ENCODE measurements around the gene LCE3A.

LCE3A gene

DNA sequence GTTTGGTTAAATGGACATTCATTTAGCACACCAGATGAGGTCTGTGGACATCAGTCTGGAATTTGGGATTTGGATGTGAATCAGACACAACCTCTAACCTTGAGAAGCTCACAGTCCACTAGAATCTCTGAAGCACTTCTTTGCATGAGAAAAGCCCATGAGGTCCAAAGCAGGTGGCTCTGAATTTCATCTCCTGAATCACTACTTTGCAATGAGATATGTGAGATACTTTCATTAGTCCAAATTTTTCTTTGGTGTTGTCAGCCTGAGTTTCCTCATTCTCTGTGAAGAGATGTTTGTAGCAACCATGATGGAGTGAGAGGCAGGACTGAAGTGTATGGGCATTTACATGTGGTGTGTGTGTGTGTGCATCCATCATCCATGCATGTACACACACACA, 23.8 kb upstream of the LCE3A start:
- TF ChIP-seq, protein P1, sequence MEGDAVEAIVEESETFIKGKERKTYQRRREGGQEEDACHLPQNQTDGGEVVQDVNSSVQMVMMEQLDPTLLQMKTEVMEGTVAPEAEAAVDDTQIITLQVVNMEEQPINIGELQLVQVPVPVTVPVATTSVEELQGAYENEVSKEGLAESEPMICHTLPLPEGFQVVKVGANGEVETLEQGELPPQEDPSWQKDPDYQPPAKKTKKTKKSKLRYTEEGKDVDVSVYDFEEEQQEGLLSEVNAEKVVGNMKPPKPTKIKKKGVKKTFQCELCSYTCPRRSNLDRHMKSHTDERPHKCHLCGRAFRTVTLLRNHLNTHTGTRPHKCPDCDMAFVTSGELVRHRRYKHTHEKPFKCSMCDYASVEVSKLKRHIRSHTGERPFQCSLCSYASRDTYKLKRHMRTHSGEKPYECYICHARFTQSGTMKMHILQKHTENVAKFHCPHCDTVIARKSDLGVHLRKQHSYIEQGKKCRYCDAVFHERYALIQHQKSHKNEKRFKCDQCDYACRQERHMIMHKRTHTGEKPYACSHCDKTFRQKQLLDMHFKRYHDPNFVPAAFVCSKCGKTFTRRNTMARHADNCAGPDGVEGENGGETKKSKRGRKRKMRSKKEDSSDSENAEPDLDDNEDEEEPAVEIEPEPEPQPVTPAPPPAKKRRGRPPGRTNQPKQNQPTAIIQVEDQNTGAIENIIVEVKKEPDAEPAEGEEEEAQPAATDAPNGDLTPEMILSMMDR (conservative IDR thresholded peaks at IDR 0.05): no peak
- H3K27ac ChIP-seq: no peak overlapping the region

DNA sequence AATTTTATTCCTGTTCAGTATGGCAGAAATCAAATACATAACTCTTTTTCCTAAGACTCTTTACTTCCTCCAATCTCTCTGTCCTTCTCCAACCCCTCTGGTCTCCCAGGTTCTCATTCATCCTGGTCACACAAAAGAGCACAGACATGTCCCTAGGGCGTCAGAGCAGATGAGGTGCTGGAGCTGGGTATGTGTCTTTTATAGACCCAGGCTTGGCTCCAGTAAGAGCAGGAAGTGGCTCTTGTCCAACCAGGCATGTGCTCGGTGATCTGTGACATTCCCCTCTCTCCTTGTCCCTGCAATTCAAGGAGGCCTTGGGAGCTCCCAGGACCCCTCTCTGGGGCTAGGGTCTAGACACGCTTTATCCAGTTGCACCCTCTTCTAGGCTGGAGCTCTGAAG, 22.2 kb upstream of the LCE3A start:
- TF ChIP-seq, protein P1 (conservative IDR thresholded peaks at IDR 0.05): no peak
- H3K27ac ChIP-seq: peak overlapping the region; percentile 51

DNA sequence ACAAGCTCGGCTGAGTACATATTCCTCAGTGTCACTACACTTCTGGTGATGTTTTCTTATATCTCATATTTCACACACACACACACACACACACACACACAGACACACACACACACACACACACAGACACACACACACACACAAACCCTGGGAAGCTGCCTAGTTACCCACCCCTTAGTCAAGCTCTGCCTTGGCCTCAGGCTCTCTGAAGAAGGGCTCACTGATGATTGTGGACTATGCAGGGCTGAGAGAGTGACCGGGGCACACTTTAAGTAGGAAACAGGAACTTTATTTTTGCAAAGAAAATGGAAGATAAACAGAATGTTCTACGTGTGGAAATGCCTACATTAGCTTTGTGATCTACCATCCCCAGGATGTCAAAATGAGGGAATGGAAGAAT, 21.0 kb upstream of the LCE3A start:
- TF ChIP-seq, protein P1 (conservative IDR thresholded peaks at IDR 0.05): no peak
- H3K27ac ChIP-seq: peak overlapping the region; percentile 51

DNA sequence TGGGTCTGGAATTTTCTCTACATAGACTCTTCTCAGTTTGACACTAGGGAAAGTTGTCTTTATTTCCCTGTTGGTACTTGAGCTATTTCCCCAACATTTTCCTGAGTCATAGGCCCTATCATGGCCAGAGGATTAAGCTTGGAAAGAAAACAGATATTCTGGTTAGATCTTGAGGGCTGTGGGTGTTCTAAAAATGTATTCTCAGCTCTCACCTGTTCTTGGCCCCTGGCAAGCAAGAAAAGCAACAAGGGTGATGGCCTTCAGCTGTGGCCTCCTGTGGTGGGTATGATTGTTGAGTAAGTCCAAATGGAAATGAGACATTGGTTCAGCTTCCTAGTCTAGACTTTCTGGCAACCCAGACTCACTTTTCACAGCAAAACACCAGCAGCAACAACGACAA, 17.4 kb upstream of the LCE3A start:
- no peak overlapping the region for H3K27ac ChIP-seq
- TF ChIP-seq, protein P1 (conservative IDR thresholded peaks at IDR 0.05): no peak

DNA sequence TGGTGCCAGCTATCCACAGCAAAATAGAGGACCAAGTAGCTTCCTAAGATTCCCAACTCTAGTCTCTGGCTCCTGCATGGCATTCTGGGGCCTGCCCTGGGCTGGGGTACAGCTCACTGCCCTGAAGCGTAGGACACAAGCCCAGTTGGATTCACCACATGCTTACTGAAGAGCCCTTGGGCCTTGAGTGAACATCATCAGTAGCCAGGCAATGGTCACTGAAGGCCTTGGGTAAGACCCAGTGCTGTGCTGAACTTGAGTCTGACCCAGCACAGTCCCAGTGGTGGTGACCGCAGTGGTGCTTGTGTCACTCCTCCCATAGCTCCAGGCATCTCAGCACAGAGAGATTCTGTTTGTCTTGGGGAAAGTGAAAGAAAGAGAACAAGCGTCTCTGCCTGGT, 7.7 kb upstream of the LCE3A start:
- no peak overlapping the region for H3K27ac ChIP-seq
- TF ChIP-seq, protein P1 (conservative IDR thresholded peaks at IDR 0.05): no peak

DNA sequence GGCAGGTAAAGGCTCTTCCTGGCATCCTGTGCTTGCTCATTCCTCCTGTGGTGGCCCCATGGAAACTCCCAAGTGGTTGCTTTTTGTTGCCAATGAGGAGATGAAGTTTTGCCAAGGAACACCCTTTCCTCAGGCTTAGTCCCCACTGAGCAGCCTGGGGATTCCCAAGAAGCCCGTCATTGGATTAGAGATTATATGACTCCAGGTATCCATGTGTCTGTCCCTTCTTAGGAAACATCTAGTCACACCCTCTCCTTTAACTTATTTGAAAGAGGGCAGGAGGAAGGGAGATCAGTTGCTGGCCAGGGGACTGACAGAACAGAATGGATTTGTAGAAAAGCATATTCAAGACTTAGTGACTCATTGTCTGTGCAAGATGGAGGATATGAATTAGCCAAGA, 3.8 kb upstream of the LCE3A start:
- TF ChIP-seq, protein P1 (conservative IDR thresholded peaks at IDR 0.05): no peak
- H3K27ac ChIP-seq: no peak overlapping the region

DNA sequence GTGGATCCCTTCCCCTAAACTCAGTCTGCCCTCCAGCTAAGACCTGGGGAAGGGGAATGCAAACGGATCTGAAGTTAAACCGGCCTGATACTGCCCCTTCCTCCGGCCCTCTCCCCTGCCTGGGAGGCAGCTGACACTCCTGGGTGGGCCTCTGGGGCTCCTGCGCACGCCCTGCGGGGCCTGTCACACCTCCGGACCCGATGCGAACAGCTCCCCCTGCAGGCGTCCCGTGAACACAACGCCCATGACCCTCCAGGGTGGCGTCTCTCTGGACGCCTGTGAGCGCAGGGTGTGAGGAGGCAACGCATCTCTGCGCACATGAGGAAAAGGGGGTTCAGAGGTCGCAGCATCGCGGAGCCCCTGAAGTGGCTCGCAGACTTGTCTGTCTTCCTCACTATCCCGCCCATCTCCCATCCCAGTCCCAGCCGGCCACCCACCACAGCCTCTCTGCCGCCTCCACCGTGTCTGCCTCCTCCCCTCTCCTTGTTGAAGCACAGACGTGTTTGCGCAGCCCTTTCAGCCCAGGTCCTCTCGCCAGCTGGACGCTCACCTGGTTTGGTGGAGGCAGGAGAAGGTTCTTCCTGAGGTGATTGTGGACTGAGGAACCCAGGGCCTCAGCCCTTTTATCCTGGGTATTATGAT, 421 bp upstream of the LCE3A start:
- TF ChIP-seq, protein P1 (conservative IDR thresholded peaks at IDR 0.05): no peak; the same call in 1 of the 2 replicates

More for the DNA sequence above, 421 bp upstream of the LCE3A start:
- no peak overlapping the region for H3K27ac ChIP-seq

Measured in VCaP (cell line).